GM12878 (cell line): ENCODE results near the gene SLC16A9. TPM values are rescaled to one million over a fixed set of nuclear protein-coding genes. Genes with fewer than 3 reads are reported as not detected.

ENCODE experiments used
- ATAC-seq: fragments of 200-7000 bp; cut with Tn5 transposase; 3 replicates; pipeline ENCODE4 v1.9.1; 2020; ENCODE audit warnings: mild to moderate bottlenecking, moderate library complexity
- BruUV-seq: library from RNA; stranded (reverse); fragments of 400-500 nt; replicated peaks from 2 replicates; lab custom pipeline; 2021; lab: Mats Ljungman, UMichigan
- CTCF ChIA-PET: fragments of 300-600 bp; sonication (Branson Sonifier 250); formaldehyde crosslinking; extraction: SDS; loops from one replicate; lab custom pipeline; 2021; ENCODE audit warnings: inconsistent platforms; lab: Yijun Ruan, JAX
- POLR2A ChIA-PET: fragments of 350-600 bp; formaldehyde crosslinking; extraction: SDS; loops from one replicate; lab custom pipeline; 2021; ENCODE audit warnings: inconsistent platforms; lab: Charles Lee
- RAD21 ChIA-PET: fragments of 300-600 bp; sonication (Branson Sonifier 250); formaldehyde crosslinking; loops from one replicate; lab custom pipeline; 2023; ENCODE audit warnings: antibody characterized with exemption; ENCODE audit not compliant: unreplicated experiment; lab: Charles Lee
- SMC1A ChIA-PET: fragments of 300-600 bp; sonication (Branson Sonifier 250); formaldehyde crosslinking; loops from one replicate; lab custom pipeline; 2023; ENCODE audit not compliant: unreplicated experiment, uncharacterized antibody; lab: Charles Lee
- DNase-seq: peaks from one replicate; pipeline ENCODE4 v3.0.0-alpha.2; 2011; ENCODE audit warnings: low read depth, low spot score
- FAIRE-seq: peaks from 3 replicates; lab custom pipeline; 2011; peaks lifted over from hg19 to GRCh38; lab: Jason Lieb, UNC
- H2AFZ ChIP-seq: 2 replicates; pipeline ENCODE4 v1.6.0; 2011; ENCODE audit warnings: low read depth, low read length, control low read depth; ENCODE audit not compliant: control insufficient read depth
- H3K27ac ChIP-seq: 2 replicates; pipeline ENCODE4 v1.5.1; 2011; ENCODE audit warnings: control low read depth; ENCODE audit not compliant: control insufficient read depth, insufficient read depth
- H3K27me3 ChIP-seq, 2 experiments: replicated peaks in 1 of 2; 2 replicates each; pipeline versions ENCODE4 v1.6.0 to v1.6.1; 2011; ENCODE audit warnings: low read length in 1 of 2; ENCODE audit not compliant: control insufficient read depth in 2 of 2, insufficient read depth in 2 of 2
- H3K36me3 ChIP-seq, 2 experiments: 2 replicates each; pipeline ENCODE4 v1.5.1; 2011; ENCODE audit warnings: low read length in 1 of 2; ENCODE audit not compliant: control insufficient read depth in 2 of 2, insufficient read depth in 2 of 2
- H3K4me1 ChIP-seq: 2 replicates; pipeline ENCODE4 v1.6.1; 2011; ENCODE audit warnings: mild to moderate bottlenecking, low read length, moderate library complexity, mixed read lengths; ENCODE audit not compliant: control insufficient read depth, insufficient read depth
- H3K4me2 ChIP-seq: 2 replicates; pipeline ENCODE4 v1.6.0; 2011; ENCODE audit warnings: control low read depth; ENCODE audit not compliant: control insufficient read depth, insufficient read depth
- H3K4me3 ChIP-seq: fragments of 200-600 bp; sonication (generic); 2 replicates; pipeline ENCODE4 v1.5.1; 2016
- H3K79me2 ChIP-seq: 2 replicates; pipeline ENCODE4 v1.6.0; 2011; ENCODE audit warnings: low read length; ENCODE audit not compliant: control insufficient read depth, insufficient read depth
- H3K9ac ChIP-seq: 2 replicates; pipeline ENCODE4 v1.8.0; 2011; ENCODE audit warnings: low read length, control low read depth, mixed read lengths; ENCODE audit not compliant: control insufficient read depth, insufficient read depth
- H3K9me3 ChIP-seq: replicated peaks from 3 replicates; pipeline ENCODE4 v1.5.1; 2011; ENCODE audit warnings: mild to moderate bottlenecking, low read length; ENCODE audit not compliant: control insufficient read depth, insufficient read depth
- H4K20me1 ChIP-seq: 2 replicates; pipeline ENCODE4 v1.6.0; 2011; ENCODE audit not compliant: control insufficient read depth, insufficient read depth
- ATF7 ChIP-seq: fragments of 450-650 bp; IDR thresholded peaks from 2 replicates; pipeline ENCODE4 v1.6.1; 2016; ENCODE audit warnings: low read depth, mild to moderate bottlenecking
- CEBPB ChIP-seq, 2 experiments: fragments of 150-350 bp in 1 of 2; IDR thresholded peaks; 2 replicates each; pipeline ENCODE4 v1.6.1; 2012 to 2014; ENCODE audit warnings: low read depth in 2 of 2, low read length in 2 of 2, borderline replicate concordance in 1 of 2, inconsistent platforms in 1 of 2
- EGR1 ChIP-seq, 2 experiments: IDR thresholded peaks; 1 replicate in 1 of 2; 2 replicates in 1 of 2; pipeline ENCODE4 v1.6.1; 2011 to 2012; ENCODE audit warnings: low read depth in 2 of 2, low read length in 2 of 2, borderline replicate concordance in 1 of 2, mild to moderate bottlenecking in 1 of 2, moderate library complexity in 1 of 2
- JUND ChIP-seq: IDR thresholded peaks from 2 replicates; pipeline ENCODE4 v1.6.1; 2012; ENCODE audit warnings: low read depth, mild to moderate bottlenecking, low read length, improper control_type of control experiment, moderate library complexity
- MTA2 ChIP-seq: fragments of 450-650 bp; IDR thresholded peaks from 2 replicates; pipeline ENCODE4 v1.6.1; 2016; ENCODE audit warnings: low read depth, mild to moderate bottlenecking, moderate library complexity
- PAX5 ChIP-seq: IDR thresholded peaks from 2 replicates; pipeline ENCODE4 v1.6.1; 2011; ENCODE audit warnings: low read depth, low read length, borderline replicate concordance
- SIN3A ChIP-seq: IDR thresholded peaks from 2 replicates; pipeline ENCODE4 v1.6.1; 2012; ENCODE audit warnings: low read depth, low read length, improper control_type of control experiment
- SUZ12 ChIP-seq: fragments of 200-600 bp; sonication (generic); IDR thresholded peaks from one replicate; pipeline ENCODE4 v1.6.1; 2018; ENCODE audit warnings: antibody characterized with exemption, mild to moderate bottlenecking; ENCODE audit not compliant: unreplicated experiment
- ZBED1 ChIP-seq: IDR thresholded peaks from 2 replicates; pipeline ENCODE4 v1.6.1; 2016; ENCODE audit warnings: borderline replicate concordance
- ZNF24 ChIP-seq: fragments of 450-650 bp; IDR thresholded peaks from 2 replicates; pipeline ENCODE4 v1.6.1; 2017; ENCODE audit warnings: antibody characterized with exemption, mild to moderate bottlenecking
- in situ Hi-C: fragments of 300-500 bp; cut with MboI; formaldehyde crosslinking; loops from 9 replicates; pipeline ENCODE4 v1.14.3; 2018; ENCODE audit warnings: mixed read lengths
- intact Hi-C: fragments of 100-400 bp; cut with micrococcal nuclease; formaldehyde crosslinking; loops from one replicate; pipeline ENCODE4 v1.14.2; 2022; ENCODE audit not compliant: unreplicated experiment
- polyA plus RNA-seq, 11 experiments: library from polyadenylated mRNA; depleted of rRNA in 4 of 11; unstranded in 6 of 11; stranded (reverse) in 5 of 11; fragments of >200 nt; fragmentation: Nextera tagmentation in 4 of 11; fragmentation: Illumina TruSeq in 1 of 11; extraction: Ambion mirVana in 4 of 11; extraction: Trizol in 1 of 11; gene quantifications; 1 replicate in 1 of 11; 2 replicates in 10 of 11; pipeline versions ENCODE4 v1.2.1 to v1.2.3, GENCODE V29; 2011 to 2016; ENCODE audit warnings: inconsistent platforms in 2 of 11, missing spikeins in 2 of 11, low read depth in 1 of 11
- total RNA-seq, 4 experiments: library from RNA; depleted of rRNA in 3 of 4; stranded (reverse); fragments of >200 nt in 3 of 4; fragmentation: Illumina TruSeq in 1 of 4; extraction: Trizol in 1 of 4; gene quantifications; 2 replicates each; pipeline versions ENCODE4 v1.2.1 to v1.2.3, GENCODE V29; 2013 to 2021
- TF ChIP-seq, protein P1 (sequence below): IDR thresholded peaks from 2 replicates; pipeline ENCODE4 v1.6.1; 2012; ENCODE audit warnings: improper control_type of control experiment, low read depth, low read length; ENCODE audit not compliant: insufficient replicate concordance
- TF ChIP-seq, protein P2 (sequence below): IDR thresholded peaks from 2 replicates; pipeline ENCODE4 v1.6.1; 2011; ENCODE audit warnings: mild to moderate bottlenecking, low read depth, low read length, moderate library complexity; ENCODE audit not compliant: insufficient replicate concordance
- TF ChIP-seq, protein P3 (sequence below): fragments of 450-650 bp; IDR thresholded peaks from 2 replicates; pipeline ENCODE4 v1.6.1; 2016; ENCODE audit warnings: mild to moderate bottlenecking

SLC16A9 gene
- total and polyA plus RNA-seq, 10 of the 15 experiments (the other 5 are each of a cell fraction or from before 2014, with no cell fraction given), result 0.86 to 6.2 (median 4.3) TPM

DNA sequence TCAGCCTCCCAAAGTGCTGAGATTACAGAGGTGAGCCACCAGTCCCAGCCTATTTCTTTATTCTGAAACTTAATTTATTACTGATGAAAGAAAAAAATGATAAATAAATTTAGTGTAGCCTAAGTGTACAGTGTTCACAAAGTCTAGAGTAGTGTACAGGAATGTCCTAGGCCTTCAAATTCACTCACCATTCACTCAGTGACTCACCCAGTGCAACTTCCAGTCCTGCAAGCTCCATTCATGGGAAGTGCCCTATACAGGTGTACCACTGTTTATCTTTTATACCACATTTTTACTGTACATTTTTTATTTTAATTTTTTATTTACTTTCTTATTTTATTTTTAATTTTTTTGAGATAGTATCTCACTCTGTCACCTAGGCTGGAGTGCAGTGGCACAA lies 31.4 kb upstream of the SLC16A9 start:
- RAD21 ChIA-PET, result no interaction called here
- H3K4me2 ChIP-seq, result no peak overlapping the region
- SMC1A ChIA-PET, result no interaction called here
- no peaks in the 10 kb centered on the region for H3K4me1 ChIP-seq
- H3K27ac ChIP-seq, result no peak overlapping the region
- no peak overlapping the region for H3K9ac ChIP-seq
- in situ Hi-C loops, result no loop called here
- no TSS peak for BruUV-seq
- no peaks in the 10 kb centered on the region for H3K27me3 ChIP-seq
- H3K4me3 ChIP-seq, result no peak overlapping the region
- DNase-seq (no peak), ATAC-seq (no peak), FAIRE-seq (no peak)
- H3K79me2 ChIP-seq, result no peaks in the 10 kb centered on the region
- no peak overlapping the region for H2AFZ ChIP-seq
- POLR2A ChIA-PET, result no interaction called here
- H4K20me1 ChIP-seq, result no peaks in the 10 kb centered on the region
- no peaks in the 10 kb centered on the region for H3K9me3 ChIP-seq
- intact Hi-C loops, result no loop called here
- CTCF ChIA-PET, result interaction anchor here (1.7 kb wide), 1 partner anchor 40 kb away, joined by 4 read pairs; no protein-coding TSS in a partner anchor
- no peaks in the 10 kb centered on the region for H3K36me3 ChIP-seq
- TF ChIP-seq ZNF24 (no peak), MTA2 (no peak), CEBPB (IDR thresholded peaks at IDR 0.05; ENCODE audit: borderline replicate concordance in 1 of 2, low read depth in 2 of 2, low read length in 2 of 2) (no peak), ZBED1 (no peak), PAX5 (no peak), ATF7 (no peak), SUZ12 (no peak), SIN3A (no peak), EGR1 (IDR thresholded peaks at IDR 0.05; ENCODE audit: borderline replicate concordance in 1 of 2, low read depth in 2 of 2, low read length in 2 of 2) (no peak), JUND (no peak)
- TF ChIP-seq, protein P1, sequence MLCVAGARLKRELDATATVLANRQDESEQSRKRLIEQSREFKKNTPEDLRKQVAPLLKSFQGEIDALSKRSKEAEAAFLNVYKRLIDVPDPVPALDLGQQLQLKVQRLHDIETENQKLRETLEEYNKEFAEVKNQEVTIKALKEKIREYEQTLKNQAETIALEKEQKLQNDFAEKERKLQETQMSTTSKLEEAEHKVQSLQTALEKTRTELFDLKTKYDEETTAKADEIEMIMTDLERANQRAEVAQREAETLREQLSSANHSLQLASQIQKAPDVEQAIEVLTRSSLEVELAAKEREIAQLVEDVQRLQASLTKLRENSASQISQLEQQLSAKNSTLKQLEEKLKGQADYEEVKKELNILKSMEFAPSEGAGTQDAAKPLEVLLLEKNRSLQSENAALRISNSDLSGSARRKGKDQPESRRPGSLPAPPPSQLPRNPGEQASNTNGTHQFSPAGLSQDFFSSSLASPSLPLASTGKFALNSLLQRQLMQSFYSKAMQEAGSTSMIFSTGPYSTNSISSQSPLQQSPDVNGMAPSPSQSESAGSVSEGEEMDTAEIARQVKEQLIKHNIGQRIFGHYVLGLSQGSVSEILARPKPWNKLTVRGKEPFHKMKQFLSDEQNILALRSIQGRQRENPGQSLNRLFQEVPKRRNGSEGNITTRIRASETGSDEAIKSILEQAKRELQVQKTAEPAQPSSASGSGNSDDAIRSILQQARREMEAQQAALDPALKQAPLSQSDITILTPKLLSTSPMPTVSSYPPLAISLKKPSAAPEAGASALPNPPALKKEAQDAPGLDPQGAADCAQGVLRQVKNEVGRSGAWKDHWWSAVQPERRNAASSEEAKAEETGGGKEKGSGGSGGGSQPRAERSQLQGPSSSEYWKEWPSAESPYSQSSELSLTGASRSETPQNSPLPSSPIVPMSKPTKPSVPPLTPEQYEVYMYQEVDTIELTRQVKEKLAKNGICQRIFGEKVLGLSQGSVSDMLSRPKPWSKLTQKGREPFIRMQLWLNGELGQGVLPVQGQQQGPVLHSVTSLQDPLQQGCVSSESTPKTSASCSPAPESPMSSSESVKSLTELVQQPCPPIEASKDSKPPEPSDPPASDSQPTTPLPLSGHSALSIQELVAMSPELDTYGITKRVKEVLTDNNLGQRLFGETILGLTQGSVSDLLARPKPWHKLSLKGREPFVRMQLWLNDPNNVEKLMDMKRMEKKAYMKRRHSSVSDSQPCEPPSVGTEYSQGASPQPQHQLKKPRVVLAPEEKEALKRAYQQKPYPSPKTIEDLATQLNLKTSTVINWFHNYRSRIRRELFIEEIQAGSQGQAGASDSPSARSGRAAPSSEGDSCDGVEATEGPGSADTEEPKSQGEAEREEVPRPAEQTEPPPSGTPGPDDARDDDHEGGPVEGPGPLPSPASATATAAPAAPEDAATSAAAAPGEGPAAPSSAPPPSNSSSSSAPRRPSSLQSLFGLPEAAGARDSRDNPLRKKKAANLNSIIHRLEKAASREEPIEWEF, result no peak
- TF ChIP-seq, protein P2, sequence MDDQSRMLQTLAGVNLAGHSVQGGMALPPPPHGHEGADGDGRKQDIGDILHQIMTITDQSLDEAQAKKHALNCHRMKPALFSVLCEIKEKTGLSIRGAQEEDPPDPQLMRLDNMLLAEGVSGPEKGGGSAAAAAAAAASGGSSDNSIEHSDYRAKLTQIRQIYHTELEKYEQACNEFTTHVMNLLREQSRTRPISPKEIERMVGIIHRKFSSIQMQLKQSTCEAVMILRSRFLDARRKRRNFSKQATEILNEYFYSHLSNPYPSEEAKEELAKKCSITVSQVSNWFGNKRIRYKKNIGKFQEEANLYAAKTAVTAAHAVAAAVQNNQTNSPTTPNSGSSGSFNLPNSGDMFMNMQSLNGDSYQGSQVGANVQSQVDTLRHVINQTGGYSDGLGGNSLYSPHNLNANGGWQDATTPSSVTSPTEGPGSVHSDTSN, result no peak
- TF ChIP-seq, protein P3, sequence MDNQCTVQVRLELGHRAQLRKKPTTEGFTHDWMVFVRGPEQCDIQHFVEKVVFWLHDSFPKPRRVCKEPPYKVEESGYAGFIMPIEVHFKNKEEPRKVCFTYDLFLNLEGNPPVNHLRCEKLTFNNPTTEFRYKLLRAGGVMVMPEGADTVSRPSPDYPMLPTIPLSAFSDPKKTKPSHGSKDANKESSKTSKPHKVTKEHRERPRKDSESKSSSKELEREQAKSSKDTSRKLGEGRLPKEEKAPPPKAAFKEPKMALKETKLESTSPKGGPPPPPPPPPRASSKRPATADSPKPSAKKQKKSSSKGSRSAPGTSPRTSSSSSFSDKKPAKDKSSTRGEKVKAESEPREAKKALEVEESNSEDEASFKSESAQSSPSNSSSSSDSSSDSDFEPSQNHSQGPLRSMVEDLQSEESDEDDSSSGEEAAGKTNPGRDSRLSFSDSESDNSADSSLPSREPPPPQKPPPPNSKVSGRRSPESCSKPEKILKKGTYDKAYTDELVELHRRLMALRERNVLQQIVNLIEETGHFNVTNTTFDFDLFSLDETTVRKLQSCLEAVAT, result no peak
